Neuronal stem cell (in vitro differentiated cells): Measurements from ENCODE around the gene NPB.
A peak's percentile ranks its signal among the peaks of the same experiment; 100 is the strongest.

Experiments used
- DNase-seq: peaks from one replicate; pipeline ENCODE4 v3.0.0-alpha.2; 2013; ENCODE audit warnings: low spot score
- H2AFZ ChIP-seq: one replicate; pipeline ENCODE4 v1.6.1; 2013; ENCODE audit warnings: mild to moderate bottlenecking, low read length, inconsistent platforms
- H2AK5ac ChIP-seq: 2 replicates; pipeline ENCODE4 v1.6.1; 2013; ENCODE audit warnings: low read depth, mild to moderate bottlenecking, inconsistent platforms, low read length, moderate library complexity, mixed read lengths
- H2BK120ac ChIP-seq: 2 replicates; pipeline ENCODE4 v1.6.1; 2013; ENCODE audit warnings: low read depth, mild to moderate bottlenecking, inconsistent platforms, low read length, moderate library complexity, mixed read lengths
- H2BK12ac ChIP-seq: one replicate; pipeline ENCODE4 v1.6.1; 2013; ENCODE audit warnings: low read length, inconsistent platforms
- H2BK15ac ChIP-seq: 2 replicates; pipeline ENCODE4 v1.6.1; 2013; ENCODE audit warnings: mild to moderate bottlenecking, low read length, inconsistent platforms, mixed read lengths
- H2BK5ac ChIP-seq: one replicate; pipeline ENCODE4 v1.6.1; 2013; ENCODE audit warnings: inconsistent platforms, mild to moderate bottlenecking, low read length, moderate library complexity
- H3K14ac ChIP-seq: one replicate; pipeline ENCODE4 v1.6.1; 2013; ENCODE audit warnings: low read length, inconsistent platforms
- H3K18ac ChIP-seq: 2 replicates; pipeline ENCODE4 v1.6.1; 2013; ENCODE audit warnings: low read length, inconsistent platforms
- H3K23ac ChIP-seq: 2 replicates; pipeline ENCODE4 v1.6.1; 2013; ENCODE audit warnings: low read depth, mild to moderate bottlenecking, mixed read lengths, low read length, inconsistent platforms; ENCODE audit not compliant: poor library complexity
- H3K27ac ChIP-seq: replicated peaks from 3 replicates; pipeline ENCODE4 v1.5.1; 2013; ENCODE audit warnings: low read length, inconsistent platforms
- H3K27me3 ChIP-seq, 3 experiments: 2 replicates each; pipeline ENCODE4 v1.6.1; 2013; ENCODE audit warnings: low read length in 3 of 3, mild to moderate bottlenecking in 2 of 3, inconsistent platforms in 1 of 3, low read depth in 1 of 3, mixed read lengths in 1 of 3, moderate library complexity in 1 of 3; ENCODE audit not compliant: control insufficient read depth in 3 of 3, insufficient read depth in 3 of 3
- H3K36me3 ChIP-seq, 2 donors: replicated peaks in 1 of 2; 2 replicates each; pipeline ENCODE4 v1.6.1; 2013; ENCODE audit warnings: low read length in 2 of 2; ENCODE audit not compliant: control insufficient read depth in 2 of 2, insufficient read depth in 2 of 2
- H3K4ac ChIP-seq: 2 replicates; pipeline ENCODE4 v1.6.1; 2013; ENCODE audit warnings: inconsistent platforms, mild to moderate bottlenecking, low read length, moderate library complexity
- H3K4me1 ChIP-seq, 2 donors: 1 replicate in 1 of 2; 2 replicates in 1 of 2; pipeline ENCODE4 v1.6.1; 2013; ENCODE audit warnings: low read length in 2 of 2, low read depth in 1 of 2; ENCODE audit not compliant: control insufficient read depth in 2 of 2, insufficient read depth in 1 of 2
- H3K4me2 ChIP-seq: one replicate; pipeline ENCODE4 v1.6.1; 2013; ENCODE audit warnings: mild to moderate bottlenecking, low read length, inconsistent platforms; ENCODE audit not compliant: insufficient read depth, poor library complexity, severe bottlenecking
- H3K4me3 ChIP-seq, 2 donors: 2 replicates each; pipeline ENCODE4 v1.5.1; 2013; ENCODE audit warnings: low read length in 2 of 2, mild to moderate bottlenecking in 2 of 2, inconsistent platforms in 1 of 2, moderate library complexity in 1 of 2
- H3K79me1 ChIP-seq: one replicate; pipeline ENCODE4 v1.6.1; 2013; ENCODE audit warnings: low read depth, mild to moderate bottlenecking, inconsistent platforms, low read length, moderate library complexity
- H3K9ac ChIP-seq: one replicate; pipeline ENCODE4 v1.6.1; 2013; ENCODE audit warnings: mild to moderate bottlenecking, low read depth, low read length, inconsistent platforms; ENCODE audit not compliant: poor library complexity
- H3K9me3 ChIP-seq, 2 donors: replicated peaks in 1 of 2; 2 replicates each; pipeline versions ENCODE3 to v1.6.1; 2013; ENCODE audit warnings: low read length in 2 of 2, mild to moderate bottlenecking in 2 of 2, inconsistent platforms in 1 of 2, low read depth in 1 of 2, mixed read lengths in 1 of 2, moderate library complexity in 1 of 2; ENCODE audit not compliant: control insufficient read depth in 2 of 2, insufficient read depth in 1 of 2
- H4K8ac ChIP-seq: one replicate; pipeline ENCODE4 v1.6.1; 2013; ENCODE audit warnings: low read depth, mild to moderate bottlenecking, inconsistent platforms, low read length, moderate library complexity
- H4K91ac ChIP-seq: one replicate; pipeline ENCODE4 v1.6.1; 2013; ENCODE audit warnings: low read length, low read depth, mild to moderate bottlenecking, inconsistent platforms; ENCODE audit not compliant: poor library complexity
- WGBS, 2 donors: extraction: QIAGEN DNeasy Blood & Tissue Kit; methylation state at CpG; one replicate each; pipeline ENCODE4 v1.1.7; 2013; ENCODE audit warnings: missing lambda C conversion rate in 2 of 2, mixed read lengths in 1 of 2; ENCODE audit not compliant: insufficient read length in 2 of 2, insufficient replicate concordance in 1 of 2; ENCODE audit errors: extremely low coverage in 2 of 2; 5-methylcytosine and 5-hydroxymethylcytosine counted together

NPB gene

DNA sequence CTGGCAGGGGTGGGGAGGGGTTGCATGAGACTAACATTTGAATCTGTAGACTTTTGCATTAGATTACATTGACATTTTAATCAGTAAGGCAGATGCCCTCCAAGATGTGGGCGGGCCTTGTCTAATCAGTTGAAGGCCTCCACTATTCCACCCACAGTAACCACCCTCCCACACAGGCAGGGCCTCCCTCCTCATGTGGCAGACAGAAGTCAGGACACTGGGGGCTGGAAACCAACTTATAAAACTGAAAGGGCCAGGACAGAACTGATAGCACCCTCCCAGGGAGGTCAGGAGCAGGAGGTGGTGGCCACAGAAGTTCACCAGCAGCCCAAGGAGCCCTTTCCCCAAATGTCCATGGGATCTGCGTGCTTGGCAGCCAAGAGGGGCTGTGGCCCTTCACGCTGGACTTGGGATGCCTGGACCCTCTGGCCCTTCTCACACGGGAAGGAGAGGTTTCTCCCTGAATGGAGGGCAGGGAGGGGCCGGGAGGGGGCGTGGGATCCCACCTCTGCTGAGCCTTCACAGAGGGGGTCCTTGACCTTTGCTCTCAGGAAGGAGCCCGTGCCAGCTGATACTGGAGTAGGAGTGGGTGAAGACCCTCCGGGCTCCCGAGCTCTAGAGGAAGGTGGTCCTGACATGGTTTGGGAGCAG is 30.4 kb downstream of the NPB start:
- H3K23ac ChIP-seq, result peak overlapping the region; percentile 55
- no peak overlapping the region for H4K91ac ChIP-seq
- H3K4me2 ChIP-seq, result no peak overlapping the region
- peak overlapping the region; percentile 75 for H2AK5ac ChIP-seq
- no peak overlapping the region for H3K18ac ChIP-seq
- H3K9ac ChIP-seq, result no peak overlapping the region
- no peaks in the 10 kb centered on the region for H3K9me3 ChIP-seq
- peaks cover 0 to 10% (median 0%) of the 10 kb centered on the region in 3 experiments for H3K27me3 ChIP-seq
- peak overlapping the region; percentile 43 for H2BK15ac ChIP-seq
- H3K79me1 ChIP-seq, result peaks cover 26% of the 10 kb centered on the region
- no CpG with 5 or more reads among the region's 9 CpGs for WGBS, 2 donors
- H2BK12ac ChIP-seq, result no peak overlapping the region
- H3K36me3 ChIP-seq, result peaks cover 6 to 29% of the 10 kb centered on the region in 2 donors
- H2BK5ac ChIP-seq, result peak overlapping the region; percentile 82
- DNase-seq, result no peak
- H2AFZ ChIP-seq, result no peak overlapping the region
- H2BK120ac ChIP-seq, result no peak overlapping the region
- H3K4me1 ChIP-seq, result peaks cover 13% of the 10 kb centered on the region in 2 donors
- H3K4ac ChIP-seq, result no peak overlapping the region
- H3K14ac ChIP-seq, result no peak overlapping the region
- no peak overlapping the region for H3K4me3 ChIP-seq
- H3K27ac ChIP-seq, result no peak overlapping the region
- peak overlapping the region; percentile 65 for H4K8ac ChIP-seq

- peak overlapping the region; percentile 43 for H2BK15ac ChIP-seq
- H2BK5ac ChIP-seq, result peak overlapping the region; percentile 82
These were observed 31.2 kb downstream of the NPB start for GRCh38 chr17:81933178-81933699.

GRCh38 chr17:81934098-81934757 is 32.2 kb downstream of the NPB start:
- Histone ChIP-seq H3K23ac (no peak overlapping the region), H2AFZ (no peak overlapping the region), H2BK5ac (peak overlapping the region; percentile 44), H3K4ac (no peak overlapping the region), H4K91ac (no peak overlapping the region), H2BK120ac (no peak overlapping the region), H3K79me1 (peaks cover 16% of the 10 kb centered on the region), H2BK12ac (no peak overlapping the region), H3K27ac (no peak overlapping the region), H3K4me1 (peaks cover 5 to 6% of the 10 kb centered on the region in 2 donors), H3K4me3 (no peak overlapping the region), H3K27me3 (peaks cover 0 to 3% (median 0%) of the 10 kb centered on the region in 3 experiments), H4K8ac (no peak overlapping the region), H3K14ac (no peak overlapping the region), H3K36me3 (peaks cover 6 to 29% of the 10 kb centered on the region in 2 donors), H2AK5ac (no peak overlapping the region), H3K9ac (no peak overlapping the region), H3K18ac (no peak overlapping the region), H2BK15ac (no peak overlapping the region), H3K4me2 (no peak overlapping the region), H3K9me3 (no peaks in the 10 kb centered on the region)
- no peak for DNase-seq
- WGBS, 2 donors, result no CpG with 5 or more reads among the region's 23 CpGs

More at GRCh38 chr17:81933178-81933699, 31.2 kb downstream of the NPB start:
- peaks cover 6 to 29% of the 10 kb centered on the region in 2 donors for H3K36me3 ChIP-seq
- H3K4me2 ChIP-seq, result no peak overlapping the region
- peaks cover 0 to 9% (median 0%) of the 10 kb centered on the region in 3 experiments for H3K27me3 ChIP-seq
- H3K9me3 ChIP-seq, result no peaks in the 10 kb centered on the region
- H3K4me3 ChIP-seq, result peak overlapping the region in 1 of 2 donors; percentile 16
- H3K27ac ChIP-seq, result no peak overlapping the region
- no peak overlapping the region for H2AFZ ChIP-seq
- H3K4me1 ChIP-seq, result peaks cover 11 to 13% of the 10 kb centered on the region in 2 donors
- no peak overlapping the region for H2BK120ac ChIP-seq
- H2BK12ac ChIP-seq, result no peak overlapping the region
- H3K14ac ChIP-seq, result peak overlapping the region; percentile 8
- no CpG with 5 or more reads among the region's 14 CpGs for WGBS, 2 donors
- no peak for DNase-seq
- H3K23ac ChIP-seq, result peak overlapping the region; percentile 80
- peak overlapping the region; percentile 5 for H2AK5ac ChIP-seq
- no peak overlapping the region for H3K9ac ChIP-seq
- H4K8ac ChIP-seq, result peak overlapping the region; percentile 65
- peaks cover 25% of the 10 kb centered on the region for H3K79me1 ChIP-seq
- H3K4ac ChIP-seq, result no peak overlapping the region
- no peak overlapping the region for H3K18ac ChIP-seq
- H4K91ac ChIP-seq, result no peak overlapping the region
